Loucy (cell line): Measurements from ENCODE around the gene TRANK1.

Experiments
- EZH2phosphoT487 ChIP-seq: fragments of 200-600 bp; IDR thresholded peaks from 2 replicates; pipeline ENCODE4 v1.6.1; 2018; ENCODE audit warnings: antibody characterized with exemption, mild to moderate bottlenecking, moderate library complexity, borderline replicate concordance
- TF ChIP-seq, protein P1 (sequence below): fragments of 200-600 bp; sonication (generic); conservative IDR thresholded peaks from 2 replicates; pipeline ENCODE4 v1.5.1; 2014; ENCODE audit warnings: mild to moderate bottlenecking, antibody characterized with exemption, low read length

DNA sequence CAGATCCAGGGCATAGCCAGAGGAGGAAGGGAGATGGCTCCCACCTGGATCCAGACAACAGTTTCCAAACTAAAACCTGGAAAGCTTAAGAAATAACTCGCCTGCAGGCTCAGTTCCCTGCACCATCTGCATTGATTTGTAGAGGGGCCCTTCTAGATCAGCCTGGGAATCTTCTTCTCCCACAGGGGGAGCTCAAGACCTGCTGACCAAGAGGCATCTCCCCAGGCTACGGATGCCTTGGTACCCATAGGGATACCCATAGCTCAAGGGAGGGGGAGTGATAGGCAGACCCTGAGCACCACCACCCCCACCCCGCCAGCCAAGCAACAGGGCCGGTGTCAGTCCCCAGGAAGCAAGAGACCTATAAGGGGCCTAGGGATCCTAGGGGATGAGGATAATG is 152.5 kb downstream of the TRANK1 start:
- TF ChIP-seq, protein P1, sequence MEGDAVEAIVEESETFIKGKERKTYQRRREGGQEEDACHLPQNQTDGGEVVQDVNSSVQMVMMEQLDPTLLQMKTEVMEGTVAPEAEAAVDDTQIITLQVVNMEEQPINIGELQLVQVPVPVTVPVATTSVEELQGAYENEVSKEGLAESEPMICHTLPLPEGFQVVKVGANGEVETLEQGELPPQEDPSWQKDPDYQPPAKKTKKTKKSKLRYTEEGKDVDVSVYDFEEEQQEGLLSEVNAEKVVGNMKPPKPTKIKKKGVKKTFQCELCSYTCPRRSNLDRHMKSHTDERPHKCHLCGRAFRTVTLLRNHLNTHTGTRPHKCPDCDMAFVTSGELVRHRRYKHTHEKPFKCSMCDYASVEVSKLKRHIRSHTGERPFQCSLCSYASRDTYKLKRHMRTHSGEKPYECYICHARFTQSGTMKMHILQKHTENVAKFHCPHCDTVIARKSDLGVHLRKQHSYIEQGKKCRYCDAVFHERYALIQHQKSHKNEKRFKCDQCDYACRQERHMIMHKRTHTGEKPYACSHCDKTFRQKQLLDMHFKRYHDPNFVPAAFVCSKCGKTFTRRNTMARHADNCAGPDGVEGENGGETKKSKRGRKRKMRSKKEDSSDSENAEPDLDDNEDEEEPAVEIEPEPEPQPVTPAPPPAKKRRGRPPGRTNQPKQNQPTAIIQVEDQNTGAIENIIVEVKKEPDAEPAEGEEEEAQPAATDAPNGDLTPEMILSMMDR, result peak; percentile 68
- TF ChIP-seq EZH2phosphoT487, result no peak
